Esophagus (tissue), 2 donors: ENCODE data around the gene SHC4. TPM values are rescaled to one million over a fixed set of nuclear protein-coding genes. Genes with fewer than 3 reads are reported as not detected.
"Not testable (repeated sequence)": the region's sequence is repeated elsewhere in the genome, so short reads cannot be mapped to it uniquely, and the experiment has no call there.

ENCODE experiments used
- H3K27ac ChIP-seq, 2 donors: one replicate each; pipeline ENCODE4 v1.5.1; 2013; ENCODE audit warnings: low read depth in 2 of 2, mild to moderate bottlenecking in 2 of 2, inconsistent platforms in 1 of 2, low read length in 1 of 2, moderate library complexity in 1 of 2
- H3K27me3 ChIP-seq, 2 donors: one replicate each; pipeline ENCODE4 v1.6.1; 2013; ENCODE audit warnings: low read length in 2 of 2, control low read depth in 1 of 2, mild to moderate bottlenecking in 1 of 2; ENCODE audit not compliant: insufficient read depth in 2 of 2, control insufficient read depth in 1 of 2
- H3K36me3 ChIP-seq, 2 donors: one replicate each; pipeline ENCODE4 v1.6.1; 2013; ENCODE audit warnings: low read length in 1 of 2; ENCODE audit not compliant: control insufficient read depth in 2 of 2, insufficient read depth in 2 of 2
- H3K4me1 ChIP-seq, 2 donors: one replicate each; pipeline ENCODE4 v1.6.1; 2013; ENCODE audit warnings: low read length in 1 of 2; ENCODE audit not compliant: control insufficient read depth in 2 of 2, insufficient read depth in 2 of 2
- H3K4me3 ChIP-seq, 2 donors: one replicate each; pipeline ENCODE4 v1.5.1; 2013; ENCODE audit warnings: low read length in 2 of 2, mild to moderate bottlenecking in 2 of 2, low read depth in 1 of 2, moderate library complexity in 1 of 2
- H3K9me3 ChIP-seq, 2 donors: one replicate each; pipeline ENCODE4 v1.6.1; 2013; ENCODE audit warnings: mild to moderate bottlenecking in 2 of 2, low read depth in 1 of 2, low read length in 1 of 2, moderate library complexity in 1 of 2; ENCODE audit not compliant: control insufficient read depth in 2 of 2, insufficient read depth in 1 of 2
- WGBS, 2 donors: extraction: QIAGEN DNeasy Blood & Tissue Kit; methylation state at CpG; one replicate each; pipeline ENCODE4 v1.1.7; 2013; 5-methylcytosine and 5-hydroxymethylcytosine counted together
- polyA plus RNA-seq, 2 donors: library from polyadenylated mRNA; stranded (reverse); fragments of 200-250 nt; gene quantifications; one replicate each; pipeline ENCODE4 v1.2.3, GENCODE V29; 2013
- donor health status: healthy with polysubstance abuse.
- donor health status: Bipolar disorder and iron deficiency.

Gene SHC4
- polyA plus RNA-seq, 2 donors = 0.08 to 0.12 TPM

GRCh38 chr15:48796930-48797329 lies 166.8 kb downstream of the SHC4 start:
- H3K27ac ChIP-seq = no peak overlapping the region
- H3K27me3 ChIP-seq = no peaks in the 10 kb centered on the region
- WGBS, 2 donors = 60 to 74% methylated on average over 3 of the region's 3 CpGs
- H3K36me3 ChIP-seq = no peaks in the 10 kb centered on the region
- no peaks in the 10 kb centered on the region for H3K4me1 ChIP-seq
- no peaks in the 10 kb centered on the region for H3K9me3 ChIP-seq
- H3K4me3 ChIP-seq = no peak overlapping the region

- Histone ChIP-seq H3K36me3 (no peaks in the 10 kb centered on the region), H3K4me1 (no peaks in the 10 kb centered on the region), H3K4me3 (no peak overlapping the region), H3K9me3 (no peaks in the 10 kb centered on the region), H3K27ac (no peak overlapping the region), H3K27me3 (no peaks in the 10 kb centered on the region)
- WGBS, 2 donors = 92 to 95% methylated on average over 3 of the region's 3 CpGs
Observed at GRCh38 chr15:48796521-48796920, 167.2 kb downstream of the SHC4 start.

- Histone ChIP-seq H3K27me3 (no peaks in the 10 kb centered on the region), H3K27ac (no peak overlapping the region), H3K9me3 (no peaks in the 10 kb centered on the region), H3K4me1 (no peaks in the 10 kb centered on the region), H3K4me3 (no peak overlapping the region), H3K36me3 (no peaks in the 10 kb centered on the region)
- WGBS, 2 donors = 85 to 93% methylated on average over 3 of the region's 3 CpGs
Observed at GRCh38 chr15:48795901-48796300, 167.8 kb downstream of the SHC4 start.

- H3K4me1 ChIP-seq = no peaks in the 10 kb centered on the region
- WGBS, 2 donors = 80 to 82% methylated on average over 2 of the region's 2 CpGs
- H3K36me3 ChIP-seq = no peaks in the 10 kb centered on the region
- no peak overlapping the region for H3K4me3 ChIP-seq
- no peaks in the 10 kb centered on the region for H3K27me3 ChIP-seq
- H3K9me3 ChIP-seq = no peaks in the 10 kb centered on the region
- H3K27ac ChIP-seq = peak overlapping the region in 1 of 2 donors; percentile 15
Observed at GRCh38 chr15:48794697-48795134, 169.0 kb downstream of the SHC4 start.

GRCh38 chr15:48792408-48792807 lies 171.3 kb downstream of the SHC4 start:
- H3K4me1 ChIP-seq = no peaks in the 10 kb centered on the region
- no peaks in the 10 kb centered on the region for H3K9me3 ChIP-seq
- no peak overlapping the region for H3K27ac ChIP-seq
- 55 to 69% methylated on average over 3 of the region's 3 CpGs for WGBS, 2 donors
- no peaks in the 10 kb centered on the region for H3K27me3 ChIP-seq
- peaks cover 0 to 2% of the 10 kb centered on the region in 2 donors for H3K36me3 ChIP-seq
- no peak overlapping the region for H3K4me3 ChIP-seq

- not testable (repeated sequence) for H3K4me3 ChIP-seq, H3K9me3 ChIP-seq, H3K4me1 ChIP-seq, H3K27me3 ChIP-seq, H3K36me3 ChIP-seq, H3K27ac ChIP-seq
- 87% methylated on average over 12 of the region's 12 CpGs for WGBS, 2 donors
Observed at GRCh38 chr15:48790466-48791115, 173.1 kb downstream of the SHC4 start.

- Histone ChIP-seq H3K27ac (no peak overlapping the region), H3K36me3 (peaks cover 2 to 5% of the 10 kb centered on the region in 2 donors), H3K27me3 (no peaks in the 10 kb centered on the region), H3K9me3 (no peaks in the 10 kb centered on the region), H3K4me1 (no peaks in the 10 kb centered on the region), H3K4me3 (no peak overlapping the region)
- 78 to 82% methylated on average over 2 of the region's 2 CpGs for WGBS, 2 donors
Observed at GRCh38 chr15:48785712-48786111, 178.0 kb downstream of the SHC4 start.

- Histone ChIP-seq H3K4me3 (no peak overlapping the region), H3K27me3 (no peaks in the 10 kb centered on the region), H3K4me1 (no peaks in the 10 kb centered on the region), H3K36me3 (peaks cover 2 to 5% of the 10 kb centered on the region in 2 donors), H3K9me3 (no peaks in the 10 kb centered on the region), H3K27ac (no peak overlapping the region)
- 44 to 45% methylated on average over 3 of the region's 3 CpGs for WGBS, 2 donors
Observed at GRCh38 chr15:48785195-48785594, 178.5 kb downstream of the SHC4 start.

- WGBS, 2 donors = 84 to 88% methylated on average over 2 of the region's 2 CpGs
- Histone ChIP-seq H3K9me3 (no peaks in the 10 kb centered on the region), H3K27me3 (no peaks in the 10 kb centered on the region), H3K4me3 (no peak overlapping the region), H3K27ac (no peak overlapping the region), H3K4me1 (no peaks in the 10 kb centered on the region), H3K36me3 (peaks cover 2 to 5% of the 10 kb centered on the region in 2 donors)
Observed at GRCh38 chr15:48784756-48785155, 179.0 kb downstream of the SHC4 start.

GRCh38 chr15:48782911-48783310 lies 180.8 kb downstream of the SHC4 start:
- WGBS, 2 donors = 70 to 97% methylated on average over 2 of the region's 2 CpGs
- Histone ChIP-seq H3K27me3 (no peaks in the 10 kb centered on the region), H3K9me3 (no peaks in the 10 kb centered on the region), H3K4me3 (no peak overlapping the region), H3K36me3 (peaks cover 2 to 3% of the 10 kb centered on the region in 2 donors), H3K4me1 (no peaks in the 10 kb centered on the region), H3K27ac (no peak overlapping the region)
